ENCODE results near the gene HOMER2. TPM values are rescaled to one million over a fixed set of nuclear protein-coding genes. Genes with fewer than 3 reads are reported as not detected.

The HOMER2 gene
- total RNA-seq, 1 donor from 2014 or later = 18.2 TPM

GRCh38 chr15:82980981-82981380, 28.5 kb upstream of the HOMER2 start:
- Histone ChIP-seq H3K9me3 (no peaks in the 10 kb centered on the region), H3K36me3 (no peaks in the 10 kb centered on the region), H3K4me3 (no peak overlapping the region), H3K4me1 (peaks cover 6% of the 10 kb centered on the region), H3K27me3 (no peaks in the 10 kb centered on the region), H3K27ac (no peak overlapping the region)
- intact Hi-C loops (cut with DNase I) = no loop called here
- DNase-seq (ENCODE audit: extremely low spot score in 2 of 2) = no peak
- TF ChIP-seq POLR2A (IDR thresholded peaks at IDR 0.05) = no peak
- TF ChIP-seq CTCF (IDR thresholded peaks at IDR 0.05) = no peak
- TF ChIP-seq POLR2AphosphoS5 (IDR thresholded peaks at IDR 0.05; ENCODE audit: insufficient read depth in 1 of 2, low read depth in 1 of 2) = no peak

- TF ChIP-seq POLR2AphosphoS5 (IDR thresholded peaks at IDR 0.05; ENCODE audit: insufficient read depth in 1 of 2, low read depth in 1 of 2) (no peak), POLR2A (IDR thresholded peaks at IDR 0.05) (no peak), CTCF (IDR thresholded peaks at IDR 0.05) (no peak)
Measured at GRCh38 chr15:82979726-82980125, 27.2 kb upstream of the HOMER2 start.

GRCh38 chr15:82978438-82978837, 25.9 kb upstream of the HOMER2 start:
- Histone ChIP-seq H3K4me1 (no peaks in the 10 kb centered on the region), H3K27ac (no peak overlapping the region), H3K36me3 (no peaks in the 10 kb centered on the region), H3K27me3 (no peaks in the 10 kb centered on the region), H3K4me3 (no peak overlapping the region), H3K9me3 (no peaks in the 10 kb centered on the region)
- no peak for TF ChIP-seq POLR2A (IDR thresholded peaks at IDR 0.05)
- no peak for TF ChIP-seq CTCF (IDR thresholded peaks at IDR 0.05)
- no peak for TF ChIP-seq POLR2AphosphoS5 (IDR thresholded peaks at IDR 0.05; ENCODE audit: insufficient read depth in 1 of 2, low read depth in 1 of 2)
- DNase-seq (ENCODE audit: extremely low spot score in 2 of 2) = no peak
- intact Hi-C loops (cut with DNase I) = no loop called here

More at GRCh38 chr15:82979726-82980125, 27.2 kb upstream of the HOMER2 start:
- Histone ChIP-seq H3K9me3 (no peaks in the 10 kb centered on the region), H3K36me3 (no peaks in the 10 kb centered on the region), H3K4me3 (no peak overlapping the region), H3K27me3 (no peaks in the 10 kb centered on the region), H3K27ac (no peak overlapping the region), H3K4me1 (no peaks in the 10 kb centered on the region)
- intact Hi-C loops (cut with DNase I) = no loop called here
- no peak for DNase-seq (ENCODE audit: extremely low spot score in 2 of 2)

GRCh38 chr15:82977076-82977475, 24.6 kb upstream of the HOMER2 start:
- intact Hi-C loops (cut with DNase I) = no loop called here
- no peak overlapping the region for H3K4me3 ChIP-seq
- no peaks in the 10 kb centered on the region for H3K36me3 ChIP-seq
- no peaks in the 10 kb centered on the region for H3K4me1 ChIP-seq
- DNase-seq (ENCODE audit: extremely low spot score in 2 of 2) = no peak
- no peaks in the 10 kb centered on the region for H3K9me3 ChIP-seq
- no peak for TF ChIP-seq POLR2AphosphoS5 (IDR thresholded peaks at IDR 0.05; ENCODE audit: insufficient read depth in 1 of 2, low read depth in 1 of 2)
- no peak for TF ChIP-seq CTCF (IDR thresholded peaks at IDR 0.05)
- TF ChIP-seq POLR2A (IDR thresholded peaks at IDR 0.05) = no peak
- H3K27me3 ChIP-seq = no peaks in the 10 kb centered on the region
- H3K27ac ChIP-seq = no peak overlapping the region

GRCh38 chr15:82972990-82973389, 20.5 kb upstream of the HOMER2 start:
- Histone ChIP-seq H3K36me3 (no peaks in the 10 kb centered on the region), H3K27ac (no peak overlapping the region), H3K27me3 (no peaks in the 10 kb centered on the region), H3K4me3 (no peak overlapping the region), H3K4me1 (no peaks in the 10 kb centered on the region), H3K9me3 (no peaks in the 10 kb centered on the region)
- DNase-seq (ENCODE audit: extremely low spot score in 2 of 2) = no peak
- no peak for TF ChIP-seq CTCF (IDR thresholded peaks at IDR 0.05)
- no peak for TF ChIP-seq POLR2AphosphoS5 (IDR thresholded peaks at IDR 0.05; ENCODE audit: insufficient read depth in 1 of 2, low read depth in 1 of 2)
- TF ChIP-seq POLR2A (IDR thresholded peaks at IDR 0.05) = no peak
- intact Hi-C loops (cut with DNase I) = no loop called here

All from vagina (tissue), 2 donors.